ENCODE results near the gene CDK19.

DNA sequence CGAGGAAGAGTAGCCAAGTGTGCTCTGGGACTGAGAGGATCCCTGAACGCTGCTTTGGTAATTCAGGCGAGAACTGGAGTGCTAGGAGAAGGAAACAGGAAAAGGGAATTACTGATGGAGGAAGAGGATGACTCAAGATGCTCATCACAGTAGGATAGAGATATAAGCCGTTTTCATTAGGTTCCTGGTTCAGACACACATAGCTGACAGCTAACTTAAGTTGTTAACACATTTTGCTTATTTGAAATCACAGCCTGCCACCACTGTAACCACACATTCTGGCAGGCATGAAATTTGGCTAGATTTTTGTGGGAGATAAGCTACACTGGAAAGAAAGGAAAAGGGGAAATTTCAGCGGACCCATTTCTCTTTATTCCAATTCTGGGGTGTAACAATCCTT lies 200.7 kb downstream of the CDK19 start:
- TF ChIP-seq, protein P1, sequence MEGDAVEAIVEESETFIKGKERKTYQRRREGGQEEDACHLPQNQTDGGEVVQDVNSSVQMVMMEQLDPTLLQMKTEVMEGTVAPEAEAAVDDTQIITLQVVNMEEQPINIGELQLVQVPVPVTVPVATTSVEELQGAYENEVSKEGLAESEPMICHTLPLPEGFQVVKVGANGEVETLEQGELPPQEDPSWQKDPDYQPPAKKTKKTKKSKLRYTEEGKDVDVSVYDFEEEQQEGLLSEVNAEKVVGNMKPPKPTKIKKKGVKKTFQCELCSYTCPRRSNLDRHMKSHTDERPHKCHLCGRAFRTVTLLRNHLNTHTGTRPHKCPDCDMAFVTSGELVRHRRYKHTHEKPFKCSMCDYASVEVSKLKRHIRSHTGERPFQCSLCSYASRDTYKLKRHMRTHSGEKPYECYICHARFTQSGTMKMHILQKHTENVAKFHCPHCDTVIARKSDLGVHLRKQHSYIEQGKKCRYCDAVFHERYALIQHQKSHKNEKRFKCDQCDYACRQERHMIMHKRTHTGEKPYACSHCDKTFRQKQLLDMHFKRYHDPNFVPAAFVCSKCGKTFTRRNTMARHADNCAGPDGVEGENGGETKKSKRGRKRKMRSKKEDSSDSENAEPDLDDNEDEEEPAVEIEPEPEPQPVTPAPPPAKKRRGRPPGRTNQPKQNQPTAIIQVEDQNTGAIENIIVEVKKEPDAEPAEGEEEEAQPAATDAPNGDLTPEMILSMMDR (IDR thresholded peaks at IDR 0.05 in 4 of 5, conservative IDR thresholded peaks at IDR 0.05 in 1 of 5), result no peak
- TF ChIP-seq POLR2A (IDR thresholded peaks at IDR 0.05), result no peak
